Kidney (tissue), 14 donors: Measurements from ENCODE around the gene ARL5A. TPM values are rescaled to one million over a fixed set of nuclear protein-coding genes. Genes with fewer than 3 reads are reported as not detected.

Experiments
- DNase-seq, 5 donors: peaks; one replicate each; pipeline ENCODE4 v3.0.0-alpha.2; 2013 to 2020
- FAIRE-seq: peaks from 2 replicates; lab custom pipeline; 2012; peaks lifted over from hg19 to GRCh38; lab: Jason Lieb, UNC
- H3K27ac ChIP-seq, 2 donors: one replicate each; pipeline ENCODE4 v1.7.0; 2013; ENCODE audit warnings: low read depth in 2 of 2, low read length in 2 of 2, inconsistent platforms in 1 of 2
- H3K27me3 ChIP-seq: one replicate; pipeline ENCODE4 v1.7.1; 2013; ENCODE audit warnings: low read length, inconsistent platforms; ENCODE audit not compliant: control insufficient read depth, insufficient read depth
- H3K36me3 ChIP-seq, 3 donors: one replicate each; pipeline versions ENCODE4 v1.7.0 to v1.7.1; 2013; ENCODE audit warnings: low read length in 3 of 3, control low read depth in 1 of 3, inconsistent platforms in 1 of 3; ENCODE audit not compliant: insufficient read depth in 3 of 3, control insufficient read depth in 2 of 3
- H3K4me1 ChIP-seq, 3 donors: one replicate each; pipeline versions ENCODE4 v1.7.0 to v1.7.1; 2013; ENCODE audit warnings: low read length in 3 of 3, inconsistent platforms in 1 of 3, low read depth in 1 of 3; ENCODE audit not compliant: control insufficient read depth in 2 of 3, insufficient read depth in 2 of 3
- H3K4me3 ChIP-seq, 3 donors: one replicate each; pipeline versions ENCODE4 v1.7.0 to v1.8.1; 2013; ENCODE audit warnings: low read length in 3 of 3, control low read depth in 1 of 3, inconsistent platforms in 1 of 3
- H3K9ac ChIP-seq, 3 donors: one replicate each; pipeline versions ENCODE4 v1.7.0 to v1.7.1; 2013; ENCODE audit warnings: low read length in 3 of 3, control low read depth in 1 of 3, inconsistent platforms in 1 of 3
- H3K9me3 ChIP-seq, 3 donors: one replicate each; pipeline versions ENCODE4 v1.7.0 to v1.7.1; 2013; ENCODE audit warnings: low read length in 3 of 3, control low read depth in 1 of 3, inconsistent platforms in 1 of 3; ENCODE audit not compliant: control insufficient read depth in 2 of 3, insufficient read depth in 1 of 3
- CTCF ChIP-seq: IDR thresholded peaks from 3 replicates; pipeline ENCODE4 v1.5.1; 2012; ENCODE audit warnings: mild to moderate bottlenecking, moderate library complexity, borderline replicate concordance; ENCODE audit not compliant: insufficient read depth; ENCODE audit errors: extremely low read depth
- intact Hi-C: fragments of 100-400 bp; cut with DNase I; formaldehyde crosslinking; loops from one replicate; pipeline ENCODE4 v1.11.1; 2022
- polyA plus RNA-seq: library from polyadenylated mRNA; stranded (reverse); fragments of 350-450 nt; fragmentation: Illumina TruSeq; extraction: RNeasy Lipid Tissue Mini Kit (QIAGEN cat#74804); gene quantifications from one replicate; pipeline ENCODE4 v1.2.3, GENCODE V29; 2014; ENCODE audit warnings: low read depth, low replicate concordance; ENCODE audit not compliant: insufficient read depth
- total RNA-seq: library from RNA; stranded (reverse); fragmentation: NEBNext Ultra II Directional; extraction: Animal tissue kit (Norgen Biotek cat#: 25700); gene quantifications from one replicate; pipeline ENCODE4 v1.2.1, GENCODE V29; 2021
- donor health status: control.
- donor health status: control.
- donor health status: control.
- donor health status: control.
- donor health status: control.
- donor health status: DM: yes; HTN: yes; CAD: no.
- donor health status: Normal renal cell carcinoma (clear cell type).

ARL5A gene
- total and polyA plus RNA-seq, 2 donors from 2014 or later = 18.1 to 47.3 TPM

DNA sequence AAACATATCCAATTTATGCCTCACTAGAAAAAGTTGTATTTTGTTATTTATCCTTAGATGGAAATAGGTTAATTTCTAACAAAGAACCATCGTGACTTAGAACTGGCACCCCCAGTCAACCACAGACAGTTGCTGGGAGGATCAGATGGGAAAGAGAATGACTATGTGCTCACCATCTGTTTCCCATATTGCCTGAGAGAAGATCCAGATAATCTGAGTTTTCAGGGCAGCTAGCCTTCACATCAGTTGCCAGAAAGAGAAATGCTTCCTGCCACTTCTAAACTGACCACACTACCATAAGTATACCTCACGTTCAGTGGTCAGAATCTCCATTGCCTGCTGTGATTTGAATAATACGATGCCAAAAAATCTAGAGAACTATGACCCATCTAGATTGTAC, 65.5 kb downstream of the ARL5A start:
- H3K36me3 ChIP-seq = no peaks in the 10 kb centered on the region
- peaks cover 0 to 3% (median 0%) of the 10 kb centered on the region in 3 donors for H3K4me1 ChIP-seq
- TF ChIP-seq CTCF = no peak
- no peak overlapping the region for H3K27ac ChIP-seq
- no peaks in the 10 kb centered on the region for H3K27me3 ChIP-seq
- DNase-seq (no peak), FAIRE-seq (no peak)
- no peaks in the 10 kb centered on the region for H3K9me3 ChIP-seq
- H3K4me3 ChIP-seq = no peak overlapping the region
- intact Hi-C loops = no loop called here
- H3K9ac ChIP-seq = no peak overlapping the region

DNA sequence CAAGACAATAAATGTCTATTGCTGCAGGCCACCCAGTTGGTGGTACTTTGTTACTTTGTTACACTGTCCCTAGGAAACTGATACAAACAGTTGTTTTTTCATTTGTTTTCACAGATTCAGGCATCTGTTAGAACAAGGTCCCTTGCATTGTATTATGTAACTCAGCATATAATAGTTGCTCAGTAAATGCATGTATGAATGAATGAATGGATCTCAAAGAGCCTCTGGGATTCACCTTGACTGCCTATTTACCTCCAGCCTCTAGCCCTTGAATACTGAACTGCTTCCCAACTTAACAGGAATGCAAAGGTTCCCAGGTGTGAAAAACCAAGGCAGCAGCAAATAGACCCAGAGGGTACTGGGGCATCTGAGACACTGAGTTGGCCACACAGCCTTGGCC, 66.5 kb downstream of the ARL5A start:
- no peak for FAIRE-seq
- Histone ChIP-seq H3K36me3 (no peaks in the 10 kb centered on the region), H3K9ac (no peak overlapping the region), H3K4me3 (no peak overlapping the region), H3K27me3 (no peaks in the 10 kb centered on the region), H3K27ac (no peak overlapping the region), H3K9me3 (no peaks in the 10 kb centered on the region), H3K4me1 (peaks cover 0 to 2% (median 0%) of the 10 kb centered on the region in 3 donors)
- no peak for DNase-seq
- no peak for TF ChIP-seq CTCF
- intact Hi-C loops = no loop called here

GRCh38 chr2:151761193-151761592, 67.0 kb downstream of the ARL5A start:
- Histone ChIP-seq H3K9ac (no peak overlapping the region), H3K27me3 (no peaks in the 10 kb centered on the region), H3K9me3 (no peaks in the 10 kb centered on the region), H3K27ac (no peak overlapping the region), H3K4me1 (no peaks in the 10 kb centered on the region), H3K36me3 (no peaks in the 10 kb centered on the region), H3K4me3 (no peak overlapping the region)
- intact Hi-C loops = no loop called here
- DNase-seq (no peak), FAIRE-seq (no peak)
- no peak for TF ChIP-seq CTCF

- Histone ChIP-seq H3K27me3 (no peaks in the 10 kb centered on the region), H3K27ac (no peak overlapping the region), H3K4me1 (no peaks in the 10 kb centered on the region), H3K4me3 (no peak overlapping the region), H3K9ac (no peak overlapping the region), H3K9me3 (no peaks in the 10 kb centered on the region), H3K36me3 (no peaks in the 10 kb centered on the region)
- TF ChIP-seq CTCF = no peak
- FAIRE-seq (no peak), DNase-seq (no peak)
- intact Hi-C loops = no loop called here
Observed at GRCh38 chr2:151760139-151760650, 68.0 kb downstream of the ARL5A start.
